GM18951 (cell line): ENCODE results near the gene DLX3.

Experiments
- POLR2A ChIP-seq: IDR thresholded peaks from 4 replicates; pipeline ENCODE4 v1.6.1; 2011; ENCODE audit warnings: mild to moderate bottlenecking; ENCODE audit not compliant: insufficient read length, insufficient read depth; ENCODE audit errors: extremely low read depth
- in situ Hi-C: fragments of 300-500 bp; cut with MboI; formaldehyde crosslinking; loops from one replicate; pipeline ENCODE4 v1.12.0; 2022; ENCODE audit warnings: low sequenced_read_pairs, mixed read lengths, inconsistent platforms; ENCODE audit not compliant: unreplicated experiment

DLX3 gene

DNA sequence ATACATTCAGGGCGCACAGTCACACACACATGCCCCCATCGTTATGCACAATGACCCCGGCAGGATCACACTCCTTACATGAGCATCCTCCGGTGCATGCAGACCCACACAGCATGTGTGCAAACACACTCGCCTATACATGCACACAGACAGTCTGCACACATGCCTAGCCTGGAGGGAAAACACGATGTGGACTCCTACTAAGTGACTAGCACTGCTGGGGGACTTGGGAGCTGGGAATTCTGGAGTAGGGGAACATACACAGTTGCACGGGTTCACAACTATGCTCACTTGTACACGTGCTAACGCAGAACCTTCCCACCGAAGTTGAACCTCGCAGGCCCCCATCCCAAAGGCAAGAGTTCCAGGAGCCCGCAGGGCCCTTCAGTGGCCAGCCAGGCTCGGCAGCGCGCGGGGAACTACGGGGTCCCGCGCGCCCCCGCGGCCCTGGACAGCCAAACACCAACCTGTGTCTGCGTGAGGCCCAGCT is 2.0 kb downstream of the DLX3 start:
- in situ Hi-C loops, result loop anchor here (10.0 kb wide), 1 partner anchor 428 kb away; no protein-coding TSS in a partner anchor
- no peak for TF ChIP-seq POLR2A

DNA sequence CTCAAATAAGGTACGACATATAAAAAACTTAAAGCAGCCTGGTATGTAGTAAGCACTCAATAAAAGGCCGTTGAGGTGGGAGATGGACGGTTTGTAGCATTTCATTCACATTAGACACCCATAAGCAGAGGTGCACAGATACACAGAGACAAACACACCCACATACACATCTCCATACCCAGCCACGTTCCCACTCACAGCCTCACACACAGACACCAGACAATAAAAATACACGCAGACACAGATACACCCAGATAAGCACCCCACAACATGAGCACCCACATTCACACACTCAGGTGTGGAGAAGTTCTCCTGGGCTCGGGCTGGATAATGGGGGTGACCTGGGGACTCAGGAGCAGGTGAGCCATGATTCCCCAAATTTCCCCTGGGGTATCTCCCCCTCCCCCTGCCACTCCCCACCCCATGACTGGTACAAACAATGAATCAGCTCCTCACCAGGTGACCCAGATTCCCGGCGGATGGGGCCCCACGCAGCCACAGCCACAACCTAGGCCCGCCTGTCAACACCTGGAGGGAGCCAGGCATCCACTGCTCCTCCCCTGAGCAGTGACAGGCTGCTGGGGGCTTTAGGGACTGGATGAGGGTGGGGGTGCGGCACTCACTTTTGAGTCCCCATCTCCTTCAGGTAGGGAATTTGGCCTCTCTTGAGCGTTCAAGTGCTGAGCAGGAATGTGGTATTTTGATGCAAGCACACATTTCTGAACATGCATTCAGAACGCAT is 2.7 kb downstream of the DLX3 start:
- in situ Hi-C loops, result loop anchor here (10.0 kb wide), 1 partner anchor 428 kb away; no protein-coding TSS in a partner anchor
- no peak for TF ChIP-seq POLR2A

- in situ Hi-C loops, result loop anchor here (10.0 kb wide), 1 partner anchor 427 kb away; no protein-coding TSS in a partner anchor
- TF ChIP-seq POLR2A, result no peak
Observed at GRCh38 chr17:49991409-49991808, 3.6 kb downstream of the DLX3 start.

GRCh38 chr17:49990921-49991320 is 4.1 kb downstream of the DLX3 start:
- no peak for TF ChIP-seq POLR2A
- in situ Hi-C loops, result loop anchor here (10.0 kb wide), 1 partner anchor 426 kb away; no protein-coding TSS in a partner anchor

DNA sequence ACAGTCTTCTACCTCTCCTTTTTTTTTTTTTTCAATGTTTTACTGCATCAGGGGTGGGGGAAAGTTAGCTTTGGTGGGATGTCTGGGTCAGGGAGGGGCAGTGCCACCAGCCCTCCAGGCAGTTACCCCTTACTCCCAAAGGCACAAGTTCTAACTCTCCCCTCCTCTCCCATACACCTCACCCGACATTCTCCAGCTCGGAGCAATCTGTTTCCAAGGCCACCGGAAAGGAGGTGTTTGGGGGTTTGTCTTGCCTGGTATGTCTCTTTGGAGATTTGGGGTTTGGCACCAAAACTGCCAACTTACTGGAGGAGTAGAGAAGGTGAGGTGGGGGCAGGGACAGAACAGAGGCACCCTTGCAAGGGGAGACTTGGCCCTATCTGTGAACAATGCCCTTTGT is 4.7 kb downstream of the DLX3 start:
- TF ChIP-seq POLR2A, result no peak
- in situ Hi-C loops, result loop anchor here (10.0 kb wide), 1 partner anchor 426 kb away; no protein-coding TSS in a partner anchor

- in situ Hi-C loops, result no loop called here
- no peak for TF ChIP-seq POLR2A
Observed at GRCh38 chr17:49989518-49989880, 5.5 kb downstream of the DLX3 start.

- in situ Hi-C loops, result no loop called here
- TF ChIP-seq POLR2A, result no peak
Observed at GRCh38 chr17:49987681-49988441, 7.2 kb downstream of the DLX3 start.

- TF ChIP-seq POLR2A, result no peak
- in situ Hi-C loops, result no loop called here
Observed at GRCh38 chr17:49987290-49987585, 7.8 kb downstream of the DLX3 start.

- TF ChIP-seq POLR2A, result no peak
- in situ Hi-C loops, result no loop called here
Observed at GRCh38 chr17:49986396-49987289, 8.4 kb downstream of the DLX3 start.

DNA sequence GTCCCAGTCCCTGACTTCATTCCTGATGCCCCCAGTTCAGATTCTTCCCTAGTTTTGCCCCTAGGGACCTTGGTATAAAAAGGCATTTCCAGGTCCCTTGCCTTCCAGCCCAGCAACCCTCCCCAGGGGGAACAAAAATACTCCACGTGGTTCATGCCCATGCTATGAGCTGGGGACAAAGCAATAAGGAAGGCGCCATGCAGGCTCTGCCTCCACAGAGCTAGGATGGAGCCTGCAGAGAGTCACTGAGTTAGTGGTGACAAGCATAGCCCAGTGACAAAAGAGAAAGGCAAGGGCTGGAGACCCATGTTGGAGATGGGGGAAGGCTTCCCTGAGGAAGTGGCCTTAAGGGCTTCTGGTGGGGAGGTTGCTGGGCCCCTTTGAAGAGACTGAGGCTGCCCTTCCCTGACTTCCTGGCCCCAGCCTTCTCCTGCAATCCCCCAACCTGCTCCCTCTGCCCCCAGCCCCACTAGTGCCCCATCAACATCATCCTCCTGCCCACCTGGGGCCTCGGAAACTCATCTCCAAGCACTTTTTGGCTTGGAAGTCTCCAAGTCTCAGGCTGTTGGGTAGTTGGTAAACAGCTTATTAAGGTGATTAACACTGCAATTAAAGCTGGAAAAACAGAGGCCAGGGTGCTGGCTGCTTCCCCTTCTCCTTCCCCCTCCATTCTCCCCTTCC is 9.6 kb downstream of the DLX3 start:
- in situ Hi-C loops, result no loop called here
- TF ChIP-seq POLR2A, result no peak

DNA sequence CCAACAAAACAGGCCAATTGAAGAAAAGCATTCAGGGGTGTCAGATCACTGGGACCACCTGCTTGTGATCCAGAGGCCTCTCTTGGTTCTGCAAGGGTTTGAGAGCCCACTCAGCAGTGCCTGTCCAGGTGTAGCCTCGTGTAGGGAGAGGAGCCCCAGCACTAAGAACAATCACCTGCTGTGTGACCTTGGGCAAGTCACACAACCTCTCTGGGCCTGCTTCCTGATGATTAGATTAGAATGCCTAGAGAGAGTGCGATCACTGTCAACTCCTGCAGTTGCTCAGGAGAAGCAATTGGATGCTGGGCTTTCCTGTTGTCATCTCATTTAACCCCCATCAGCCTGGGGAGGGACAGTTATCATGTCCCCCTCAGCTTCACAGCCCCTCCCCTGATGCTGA is 10.2 kb downstream of the DLX3 start:
- no peak for TF ChIP-seq POLR2A
- in situ Hi-C loops, result no loop called here

- TF ChIP-seq POLR2A, result no peak
- in situ Hi-C loops, result no loop called here
Observed at GRCh38 chr17:49984283-49984682, 10.7 kb downstream of the DLX3 start.
